Ecto neural progenitor cell (in vitro differentiated cells): Measurements from ENCODE around the gene SCG2.

Experiments
- DNase-seq: peaks from one replicate; pipeline ENCODE4 v3.0.0-alpha.2; 2018; ENCODE audit warnings: low spot score

Gene SCG2

DNA sequence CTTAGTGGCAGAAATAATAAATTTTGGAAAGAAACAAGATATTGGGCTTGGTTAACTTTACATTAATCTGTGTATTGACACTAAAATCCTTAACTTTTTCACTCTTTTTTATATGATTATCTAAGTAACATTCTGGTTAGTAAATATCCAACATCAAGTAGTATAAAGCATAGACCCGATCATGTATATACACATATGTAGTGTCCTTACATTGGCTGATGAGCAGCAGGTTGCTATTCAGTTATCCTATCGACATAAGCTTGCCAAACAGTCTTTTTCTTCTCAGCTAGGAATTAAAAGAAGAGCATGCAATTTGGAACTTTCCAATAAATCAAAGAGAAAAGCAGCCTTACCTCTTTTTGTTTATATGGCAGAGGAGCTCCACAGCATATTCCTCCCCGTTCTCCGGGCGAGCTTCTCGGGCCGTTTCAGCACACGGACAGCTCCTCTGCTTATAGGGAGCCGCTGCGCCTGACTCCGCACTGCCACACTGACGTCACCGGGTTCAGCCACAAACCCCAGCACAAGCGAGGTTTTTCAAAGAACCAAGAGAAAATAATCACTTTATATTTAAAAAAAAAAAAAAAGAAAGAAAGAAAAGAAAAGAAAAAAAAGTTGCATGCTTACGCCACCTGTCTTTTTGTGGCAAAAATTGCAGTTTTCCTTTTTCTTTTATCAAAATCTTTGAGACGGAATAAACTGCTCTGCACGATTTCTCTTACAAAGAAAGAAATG is at the start of gene SCG2:
Gene SCG2 (minus strand): TSS at position 430 of the 735 bp plus-strand sequence. CDS start 3,079 bp downstream, outside the sequence.
- peak; percentile 74 for DNase-seq

GRCh38 chr2:223649554-223650533 is 47.7 kb upstream of the SCG2 start:
- DNase-seq = no peak

GRCh38 chr2:223648755-223649154 is 46.6 kb upstream of the SCG2 start:
- DNase-seq = no peak

DNA sequence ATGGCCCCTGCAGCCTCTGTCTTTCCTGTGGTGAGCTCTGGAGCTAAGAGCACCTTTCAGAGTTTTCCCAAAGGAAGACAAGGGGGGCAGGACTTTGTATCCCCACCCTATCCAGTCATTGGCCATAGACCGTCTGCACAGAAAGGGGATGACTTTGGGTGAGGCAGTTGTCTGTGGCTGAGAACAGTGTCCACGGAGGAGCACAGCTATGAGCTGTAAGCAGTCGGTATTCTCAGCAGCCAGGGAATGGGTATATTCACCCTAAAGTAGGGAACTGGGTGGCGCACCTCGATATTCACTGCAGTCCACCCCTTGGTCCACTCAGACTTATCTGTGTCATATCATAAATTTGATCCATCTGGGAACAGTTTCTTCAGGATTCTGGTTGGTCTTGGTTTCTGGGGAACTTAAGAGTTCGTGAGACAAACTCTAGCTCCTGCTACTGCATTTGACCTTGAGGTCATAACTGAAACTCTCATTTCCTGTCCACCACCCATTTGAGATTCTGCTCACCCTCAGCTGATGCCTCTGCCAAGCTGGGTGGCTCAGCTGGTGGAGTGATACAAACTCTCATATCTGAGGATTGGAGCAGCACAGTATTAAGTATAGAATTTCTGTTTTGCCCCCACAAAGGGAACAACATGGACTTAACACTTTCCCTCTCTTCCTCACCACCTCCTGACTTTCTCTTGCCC is 45.2 kb upstream of the SCG2 start:
- DNase-seq = no peak

DNA sequence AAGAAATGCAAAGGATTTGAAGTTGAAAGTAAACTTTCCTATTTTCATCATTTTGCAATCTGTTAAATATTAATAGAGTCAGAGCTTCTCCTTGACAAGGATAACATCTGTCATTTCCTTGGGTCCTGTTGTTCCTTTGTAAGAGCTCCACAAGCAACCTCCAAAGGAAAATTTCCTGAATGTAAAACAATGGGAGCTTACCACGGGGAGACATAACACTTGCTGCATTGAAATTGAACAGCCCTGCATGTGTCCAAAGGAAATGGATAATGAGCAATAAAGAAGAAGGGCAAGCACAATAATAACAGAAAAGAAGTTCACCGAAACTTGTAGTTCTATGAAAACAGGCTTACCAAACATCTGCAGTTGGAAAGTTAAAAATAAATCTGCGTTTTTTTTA is 42.0 kb upstream of the SCG2 start:
- no peak for DNase-seq

- DNase-seq = no peak
Measured at GRCh38 chr2:223643309-223643708, 41.1 kb upstream of the SCG2 start.

GRCh38 chr2:223642506-223642905 is 40.3 kb upstream of the SCG2 start:
- no peak for DNase-seq

DNA sequence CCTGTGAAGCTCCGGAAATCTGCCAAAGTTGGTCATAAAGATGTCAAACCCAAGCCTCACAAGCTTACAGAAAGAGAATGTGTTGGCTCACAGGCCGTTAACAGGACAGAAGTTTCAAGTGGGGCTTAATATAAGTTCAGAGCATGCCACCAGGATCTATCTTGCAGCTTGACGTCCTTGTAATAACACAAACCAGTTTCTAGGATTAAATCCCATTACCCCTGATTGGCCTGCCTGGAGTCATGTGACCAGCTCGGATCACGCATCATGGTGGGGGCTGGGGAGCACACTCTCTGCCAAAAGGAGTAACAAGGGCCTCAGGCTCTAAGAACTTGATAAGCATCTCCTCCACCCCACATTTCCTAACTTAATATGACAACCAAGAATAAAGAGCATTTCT is 38.9 kb upstream of the SCG2 start:
- DNase-seq = no peak

DNA sequence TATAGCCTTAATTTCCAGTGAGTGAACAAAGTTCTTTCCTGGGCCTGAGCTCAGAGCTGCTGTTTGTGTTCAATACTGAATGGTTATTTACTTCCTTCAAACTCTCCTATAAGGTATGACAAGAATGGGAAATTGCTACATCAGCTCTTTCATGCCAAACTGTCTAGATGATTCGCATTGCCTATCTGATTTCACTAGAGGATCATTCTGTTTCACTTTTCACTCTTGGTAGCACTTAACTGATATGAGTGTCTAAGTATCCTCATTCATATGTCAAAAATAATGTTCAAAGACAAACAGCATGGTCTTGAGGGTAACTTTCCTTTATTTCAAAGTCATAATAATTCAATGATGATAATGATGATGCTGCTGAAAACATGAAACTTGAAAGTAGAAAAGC is 32.9 kb upstream of the SCG2 start:
- no peak for DNase-seq

- no peak for DNase-seq
Measured at GRCh38 chr2:223634238-223634637, 32.1 kb upstream of the SCG2 start.

- no peak for DNase-seq
Measured at GRCh38 chr2:223633656-223634055, 31.5 kb upstream of the SCG2 start.

GRCh38 chr2:223632826-223633225 is 30.7 kb upstream of the SCG2 start:
- no peak for DNase-seq

DNA sequence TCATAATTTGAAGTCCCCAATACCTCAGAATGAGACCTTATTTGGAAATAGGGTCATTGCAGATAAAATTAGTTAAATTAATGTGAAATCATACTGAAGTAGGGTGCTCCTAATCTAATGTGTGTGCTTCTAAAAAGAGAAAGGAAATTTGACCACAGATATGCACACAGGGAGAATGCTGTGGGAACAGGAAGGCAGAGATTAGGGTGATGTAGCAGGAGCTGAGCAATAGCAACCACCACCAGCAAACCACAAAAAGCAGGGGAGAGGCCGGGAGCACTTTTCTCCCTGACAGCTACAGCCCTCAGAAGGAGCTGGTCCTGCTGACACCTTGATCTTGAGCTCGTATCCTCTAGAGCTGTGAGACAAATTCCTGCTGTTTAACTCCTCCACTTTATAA is 24.6 kb upstream of the SCG2 start:
- DNase-seq = no peak

- DNase-seq = no peak
Measured at GRCh38 chr2:223625652-223626051, 23.5 kb upstream of the SCG2 start.

GRCh38 chr2:223621901-223622300 is 19.7 kb upstream of the SCG2 start:
- DNase-seq = peak; percentile 50

DNA sequence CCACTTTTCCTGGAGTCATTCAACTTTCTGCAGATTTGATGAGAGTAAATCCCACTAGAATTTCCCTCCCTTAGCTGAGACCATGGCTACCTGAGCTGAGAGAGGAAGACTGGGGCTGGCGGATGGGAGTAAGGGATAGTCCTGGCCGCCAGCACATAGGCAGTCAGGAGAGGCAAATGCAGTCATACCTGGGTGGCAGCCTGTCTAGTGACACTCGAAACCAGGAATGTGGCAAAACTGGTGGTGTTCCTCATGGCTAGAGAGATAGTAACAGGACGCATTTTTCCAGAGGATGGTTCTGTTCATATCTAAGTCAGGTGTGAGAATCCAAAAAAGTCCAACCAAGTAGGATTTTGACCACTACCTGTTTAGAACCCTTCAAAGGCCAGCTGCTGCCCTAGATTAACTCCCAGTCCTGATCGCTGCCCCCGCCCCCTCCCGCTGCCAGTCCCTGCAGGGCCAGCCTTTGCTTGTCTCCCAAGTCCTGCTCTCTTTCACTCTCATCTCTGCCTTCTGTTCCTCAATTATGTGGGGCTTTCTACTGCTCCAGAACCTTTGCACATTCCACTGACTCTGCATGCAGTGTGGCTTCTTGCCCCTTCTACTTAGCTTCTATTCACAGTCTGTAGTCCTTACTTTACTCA is 17.4 kb upstream of the SCG2 start:
- DNase-seq = no peak

DNA sequence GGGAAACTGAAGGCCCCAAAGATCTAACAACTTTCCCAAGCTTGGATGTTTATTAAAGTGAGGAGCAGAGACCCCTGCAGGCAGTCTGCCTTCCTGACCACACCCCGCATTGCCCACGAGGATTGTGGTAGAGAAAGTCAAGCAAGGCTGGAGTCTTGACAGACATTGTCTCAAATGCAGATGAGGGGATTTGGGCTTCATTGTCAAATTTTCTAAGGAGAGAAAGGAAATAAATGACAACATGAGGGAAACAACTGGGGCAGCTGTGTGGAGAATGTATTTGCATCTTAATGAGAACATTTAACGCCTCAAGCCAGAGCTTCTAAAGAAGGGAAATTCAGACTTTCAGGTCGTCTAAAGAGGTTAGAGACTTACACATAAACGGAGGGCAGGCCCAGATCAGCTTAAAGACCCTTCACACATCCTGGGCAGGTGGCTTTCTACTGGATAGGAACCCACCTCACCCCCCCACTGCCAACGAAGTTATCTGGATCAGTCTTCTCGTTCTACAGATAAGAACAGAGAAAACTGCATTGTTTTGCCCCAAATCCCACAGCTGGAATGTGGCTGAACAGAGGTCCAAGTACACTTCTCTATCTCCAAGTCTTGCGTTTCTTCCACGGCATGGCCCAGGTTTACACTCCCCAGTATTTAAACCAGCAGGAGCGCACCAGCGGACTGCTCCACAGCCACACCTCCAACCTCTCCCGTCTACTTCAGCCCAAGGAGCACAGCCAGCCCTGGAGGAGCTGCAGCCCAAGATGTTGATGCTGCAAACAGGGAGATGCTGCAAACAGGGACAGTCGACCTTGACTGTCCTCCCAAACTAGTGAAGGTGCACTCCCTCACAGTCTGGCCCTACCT is 16.2 kb upstream of the SCG2 start:
- DNase-seq = peak; percentile 60

- no peak for DNase-seq
Measured at GRCh38 chr2:223614534-223614933, 12.4 kb upstream of the SCG2 start.

DNA sequence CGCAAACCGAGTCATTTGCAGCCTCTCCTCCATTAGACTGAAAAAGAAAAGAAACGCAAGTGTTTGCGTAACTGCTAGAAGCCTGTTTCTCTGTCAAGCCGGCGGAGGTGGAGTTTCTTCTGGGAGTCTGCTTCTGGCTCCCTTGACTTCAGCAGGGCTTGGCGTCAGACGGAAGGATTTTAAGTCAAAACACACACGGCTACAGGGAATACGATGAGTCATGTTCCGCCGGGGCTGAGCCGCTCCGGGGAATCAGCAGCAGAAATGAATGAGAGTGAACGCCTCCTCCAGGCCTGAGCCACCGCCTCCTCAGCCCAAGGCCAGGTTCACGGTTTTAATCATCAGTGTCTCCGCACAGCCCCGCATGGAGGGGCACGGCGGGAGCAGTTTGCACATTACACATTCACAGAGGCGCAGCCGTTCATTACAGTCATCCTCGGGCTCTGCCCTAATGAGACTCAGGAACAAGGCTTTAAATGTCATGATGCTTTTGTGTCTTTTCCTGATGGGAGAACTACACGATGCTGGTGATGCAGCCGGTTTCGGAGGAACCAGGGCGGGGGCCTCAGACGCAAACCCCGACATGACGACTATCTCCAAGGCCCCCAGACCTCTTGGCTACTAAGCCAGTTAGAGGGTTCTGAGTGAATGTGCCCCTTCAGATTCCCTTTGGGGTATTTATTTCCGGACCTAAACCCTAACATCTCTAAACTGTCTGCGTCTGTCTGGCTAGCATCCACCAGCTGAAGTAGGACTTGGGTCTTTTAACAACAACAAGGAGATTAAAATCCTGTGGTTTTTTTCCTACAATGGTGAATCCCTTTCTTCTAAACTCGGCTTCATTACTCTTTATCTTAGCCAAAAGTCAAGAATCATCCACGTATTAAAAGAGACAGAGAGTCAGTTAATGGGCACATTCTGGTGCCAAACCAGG is 11.1 kb upstream of the SCG2 start:
- DNase-seq = peak; percentile 60

GRCh38 chr2:223612501-223612900 is 10.3 kb upstream of the SCG2 start:
- DNase-seq = no peak
